22Rv1 (cell line): ENCODE measurements around the gene S100B.

Source experiments
- H3K27ac ChIP-seq: fragments of 450-650 bp; 2 replicates; pipeline ENCODE4 v1.5.1; 2017
- ZFX ChIP-seq: fragments of 450-650 bp; IDR thresholded peaks from 2 replicates; pipeline ENCODE4 v1.6.1; 2017; ENCODE audit warnings: antibody characterized with exemption, borderline replicate concordance
- TF ChIP-seq, protein P1 (sequence below): fragments of 450-650 bp; IDR thresholded peaks from 2 replicates; pipeline ENCODE4 v1.5.1; 2017; ENCODE audit warnings: mild to moderate bottlenecking

S100B gene

DNA sequence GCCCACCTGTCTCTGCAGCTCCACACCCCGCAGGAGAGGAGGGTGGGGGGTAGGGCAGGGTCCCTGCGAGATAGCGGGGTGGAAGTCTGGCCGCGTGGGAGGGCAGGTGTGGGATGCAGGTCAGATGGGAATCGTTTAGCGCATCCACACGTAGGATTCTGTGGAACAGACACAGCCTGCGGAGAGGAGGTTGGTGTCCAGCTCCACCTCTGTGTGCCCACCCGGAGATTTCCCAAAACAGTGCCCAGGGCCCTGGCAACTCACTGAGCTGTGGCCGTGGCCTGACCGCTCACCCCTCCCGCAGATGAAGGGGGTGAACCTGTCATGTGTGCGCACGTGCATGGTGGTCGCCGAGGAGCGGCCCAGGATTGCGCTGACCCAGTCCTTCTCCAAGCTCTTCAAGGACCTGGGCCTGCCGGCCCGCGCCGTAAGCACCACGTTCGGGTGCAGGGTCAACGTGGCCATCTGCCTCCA is 46.9 kb downstream of the S100B start:
- TF ChIP-seq, protein P1, sequence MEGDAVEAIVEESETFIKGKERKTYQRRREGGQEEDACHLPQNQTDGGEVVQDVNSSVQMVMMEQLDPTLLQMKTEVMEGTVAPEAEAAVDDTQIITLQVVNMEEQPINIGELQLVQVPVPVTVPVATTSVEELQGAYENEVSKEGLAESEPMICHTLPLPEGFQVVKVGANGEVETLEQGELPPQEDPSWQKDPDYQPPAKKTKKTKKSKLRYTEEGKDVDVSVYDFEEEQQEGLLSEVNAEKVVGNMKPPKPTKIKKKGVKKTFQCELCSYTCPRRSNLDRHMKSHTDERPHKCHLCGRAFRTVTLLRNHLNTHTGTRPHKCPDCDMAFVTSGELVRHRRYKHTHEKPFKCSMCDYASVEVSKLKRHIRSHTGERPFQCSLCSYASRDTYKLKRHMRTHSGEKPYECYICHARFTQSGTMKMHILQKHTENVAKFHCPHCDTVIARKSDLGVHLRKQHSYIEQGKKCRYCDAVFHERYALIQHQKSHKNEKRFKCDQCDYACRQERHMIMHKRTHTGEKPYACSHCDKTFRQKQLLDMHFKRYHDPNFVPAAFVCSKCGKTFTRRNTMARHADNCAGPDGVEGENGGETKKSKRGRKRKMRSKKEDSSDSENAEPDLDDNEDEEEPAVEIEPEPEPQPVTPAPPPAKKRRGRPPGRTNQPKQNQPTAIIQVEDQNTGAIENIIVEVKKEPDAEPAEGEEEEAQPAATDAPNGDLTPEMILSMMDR = no peak
- no peak for TF ChIP-seq ZFX
- H3K27ac ChIP-seq = no peak overlapping the region

DNA sequence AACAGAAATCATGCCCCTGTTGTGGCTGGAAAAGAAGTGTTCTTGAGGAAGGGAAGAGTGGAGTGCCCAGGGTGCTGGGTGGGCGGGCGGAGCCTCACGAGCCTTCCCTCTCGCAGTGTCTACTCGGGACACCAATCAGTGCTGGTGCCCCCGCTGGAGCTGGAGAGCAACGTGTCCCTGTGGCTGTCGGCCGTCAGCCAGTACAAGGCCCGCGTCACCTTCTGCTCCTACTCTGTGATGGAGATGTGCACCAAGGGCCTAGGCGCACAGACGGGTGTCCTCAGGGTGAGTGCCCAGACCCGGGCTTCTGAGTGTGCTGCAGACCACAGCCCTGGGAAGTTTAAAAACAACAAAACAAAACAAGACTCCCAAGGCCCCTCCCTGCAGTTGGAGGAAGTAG is 47.4 kb downstream of the S100B start:
- no peak overlapping the region for H3K27ac ChIP-seq
- TF ChIP-seq ZFX = no peak
- TF ChIP-seq, protein P1 = no peak

DNA sequence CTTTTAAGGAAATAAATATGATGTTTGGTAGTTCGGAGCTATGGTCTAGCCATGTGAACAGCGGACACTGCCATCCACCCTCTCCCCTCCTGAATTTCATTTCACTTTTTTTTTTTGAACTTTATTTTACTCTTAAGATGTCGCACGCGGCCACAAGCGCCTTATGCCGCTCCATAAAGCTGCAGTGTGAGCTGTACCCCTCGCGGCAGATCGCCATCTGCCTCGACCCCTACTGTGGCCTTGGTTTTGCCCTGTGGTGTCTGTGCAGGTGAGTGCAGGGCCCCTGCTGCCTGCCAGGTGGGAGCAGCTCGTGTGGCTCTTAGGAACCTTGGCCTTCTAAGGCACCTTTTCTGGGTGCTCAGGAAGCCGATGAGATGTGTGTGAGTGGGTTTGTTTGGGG is 48.1 kb downstream of the S100B start:
- no peak for TF ChIP-seq ZFX
- TF ChIP-seq, protein P1 = no peak
- H3K27ac ChIP-seq = no peak overlapping the region

DNA sequence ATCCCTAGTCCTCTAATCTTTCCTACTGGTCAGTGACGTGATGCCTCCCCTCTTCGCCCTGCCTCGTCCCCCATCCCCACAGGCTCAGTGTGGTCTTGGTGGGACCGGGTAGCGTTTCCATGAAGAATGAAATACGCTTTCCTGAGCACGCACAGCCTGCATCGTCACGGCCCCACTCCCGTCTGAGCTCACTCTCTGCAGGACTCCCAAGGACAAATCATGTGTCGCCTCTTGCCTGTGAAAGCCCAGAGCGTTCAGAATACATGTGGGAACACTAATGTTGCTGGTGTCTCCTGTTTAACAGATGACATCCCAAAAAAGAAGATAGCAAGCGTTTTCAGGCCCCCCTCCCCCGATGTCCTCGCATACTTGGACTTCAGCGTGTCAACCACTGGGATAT is 49.2 kb downstream of the S100B start:
- TF ChIP-seq, protein P1 = no peak
- TF ChIP-seq ZFX = no peak

DNA sequence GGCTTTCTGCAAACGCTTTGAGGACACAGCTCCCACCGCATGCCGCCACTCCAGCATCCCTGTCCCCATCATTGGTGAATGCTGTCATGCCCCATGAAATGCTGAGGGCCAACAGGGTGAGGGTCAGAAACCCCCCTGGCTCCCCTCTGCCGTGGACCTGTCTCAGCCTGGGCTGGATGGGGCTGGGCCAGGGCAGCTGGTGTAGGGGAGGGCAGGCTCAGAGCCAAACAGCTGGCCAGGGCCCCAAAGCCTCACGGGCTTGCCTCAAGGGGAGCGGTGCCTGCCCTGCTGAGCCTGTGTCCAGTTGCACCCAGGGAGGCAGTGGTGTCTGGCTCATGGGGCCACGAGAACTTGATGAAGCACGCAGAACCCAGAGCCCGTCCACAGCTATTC is 49.7 kb downstream of the S100B start:
- TF ChIP-seq, protein P1 = no peak
- TF ChIP-seq ZFX = no peak
- H3K27ac ChIP-seq = no peak overlapping the region

More for the DNA sequence above, 49.2 kb downstream of the S100B start:
- H3K27ac ChIP-seq = no peak overlapping the region

DNA sequence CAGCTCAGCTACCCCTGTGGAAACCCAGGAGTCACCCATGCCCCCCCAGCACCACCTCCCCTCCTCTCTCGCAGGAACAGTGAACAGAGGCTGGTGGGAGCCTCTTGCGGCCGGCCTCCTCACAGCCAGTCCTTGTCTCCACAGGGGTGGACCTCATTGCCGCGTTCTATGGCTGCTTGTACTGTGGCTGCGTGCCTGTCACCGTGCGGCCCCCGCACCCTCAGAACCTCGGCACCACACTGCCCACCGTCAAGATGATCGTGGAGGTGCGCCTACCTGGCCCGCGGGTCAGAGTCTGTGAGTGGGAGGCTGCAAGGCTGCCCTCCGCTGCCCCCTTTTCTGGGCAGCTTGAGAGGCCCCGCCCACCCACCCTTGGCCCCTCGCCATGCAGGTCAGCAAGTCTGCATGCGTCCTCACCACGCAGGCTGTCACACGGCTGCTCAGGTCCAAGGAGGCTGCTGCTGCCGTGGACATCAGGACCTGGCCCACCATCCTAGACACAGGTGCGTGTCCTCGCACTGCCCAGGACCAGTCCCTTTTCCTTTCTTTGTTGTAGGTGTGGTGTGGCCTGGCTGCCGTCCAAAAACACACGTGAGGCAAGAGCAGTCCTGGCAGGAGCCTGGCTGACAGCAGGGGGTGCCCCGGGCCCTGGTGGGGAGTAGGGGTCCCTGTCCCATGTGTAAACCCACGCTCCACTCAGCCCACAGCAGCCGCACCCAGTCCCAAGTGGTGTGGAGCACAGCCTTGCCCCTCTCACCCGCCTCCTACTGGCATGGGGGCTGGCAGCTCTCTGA is 50.3 kb downstream of the S100B start:
- TF ChIP-seq ZFX = no peak
- TF ChIP-seq, protein P1 = no peak
- H3K27ac ChIP-seq = no peak overlapping the region

DNA sequence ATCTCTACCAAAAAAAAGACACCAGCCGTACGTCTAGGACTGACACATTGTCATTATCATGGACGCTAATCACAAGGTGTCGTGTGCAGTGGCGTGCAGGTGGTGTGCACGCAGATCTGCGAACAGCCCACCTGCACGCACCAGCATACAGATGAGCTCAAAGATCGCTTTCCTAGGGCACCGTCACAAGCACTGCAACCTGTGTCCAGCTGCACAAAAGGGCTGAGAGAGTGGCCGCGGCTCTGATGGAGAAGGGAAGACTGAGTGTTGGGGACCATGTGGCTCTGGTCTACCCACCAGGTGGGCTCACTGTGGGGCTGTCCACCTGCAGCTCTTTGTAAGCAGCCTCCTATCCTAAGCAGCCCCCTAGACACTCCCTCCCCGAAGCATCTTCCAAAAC is 50.9 kb downstream of the S100B start:
- no peak overlapping the region for H3K27ac ChIP-seq
- TF ChIP-seq, protein P1 = no peak
- no peak for TF ChIP-seq ZFX
